Activated CD4-positive, alpha-beta T cell treated with anti-CD3 and anti-CD28 coated beads, Interleukin-2, amount 50 U/mL, for 24 hours (primary cell): Measurements from ENCODE around the gene APOBEC3F.
"Not testable (repeated sequence)": the region's sequence is repeated elsewhere in the genome, so short reads cannot be mapped to it uniquely, and the experiment has no call there.

Experiments
- DNase-seq, 2 donors: peaks; one replicate each; pipeline ENCODE4 v3.0.0-alpha.2; 2020; ENCODE audit warnings: low read depth in 1 of 2, low spot score in 1 of 2

The APOBEC3F gene

GRCh38 chr22:39068033-39068785 is 27.5 kb downstream of the APOBEC3F start:
- DNase-seq: no peak

- no peak for DNase-seq
Observed at GRCh38 chr22:39070186-39070585, 29.5 kb downstream of the APOBEC3F start.

GRCh38 chr22:39072581-39072981 is 31.9 kb downstream of the APOBEC3F start:
- not testable (repeated sequence) for DNase-seq

GRCh38 chr22:39073981-39074380 is 33.3 kb downstream of the APOBEC3F start:
- no peak for DNase-seq

- not testable (repeated sequence) for DNase-seq
Observed at GRCh38 chr22:39076155-39077025, 35.7 kb downstream of the APOBEC3F start.

GRCh38 chr22:39077026-39077840 is 36.6 kb downstream of the APOBEC3F start, which contains the start of gene APOBEC3G:
APOBEC3G (plus strand) TSS chr22:39077275; CDS start chr22:39077362, 87 bp downstream.
- peak; percentile 21 to 30 for DNase-seq

- not testable (repeated sequence) for DNase-seq
Observed at GRCh38 chr22:39077912-39078311, 37.2 kb downstream of the APOBEC3F start.

GRCh38 chr22:39078329-39078728 is 37.7 kb downstream of the APOBEC3F start:
- DNase-seq: no peak

- DNase-seq: not testable (repeated sequence)
Observed at GRCh38 chr22:39079054-39079637, 38.5 kb downstream of the APOBEC3F start.

GRCh38 chr22:39080052-39080762 is 39.5 kb downstream of the APOBEC3F start:
- no peak for DNase-seq

- no peak for DNase-seq
Observed at GRCh38 chr22:39081016-39081415, 40.4 kb downstream of the APOBEC3F start.

GRCh38 chr22:39081598-39081997 is 40.9 kb downstream of the APOBEC3F start:
- no peak for DNase-seq

GRCh38 chr22:39083212-39084165 is 42.8 kb downstream of the APOBEC3F start:
- no peak for DNase-seq

- DNase-seq: no peak
Observed at GRCh38 chr22:39084666-39085065, 44.0 kb downstream of the APOBEC3F start.

- no peak for DNase-seq
Observed at GRCh38 chr22:39087098-39087497, 46.4 kb downstream of the APOBEC3F start.

- DNase-seq: no peak
Observed at GRCh38 chr22:39087881-39088684, 47.4 kb downstream of the APOBEC3F start.

GRCh38 chr22:39088685-39089032 is 48.0 kb downstream of the APOBEC3F start:
- DNase-seq: no peak

- DNase-seq: no peak
Observed at GRCh38 chr22:39089928-39090327, 49.3 kb downstream of the APOBEC3F start.
